ENCODE measurements around the gene MFN2.

Gene MFN2

DNA sequence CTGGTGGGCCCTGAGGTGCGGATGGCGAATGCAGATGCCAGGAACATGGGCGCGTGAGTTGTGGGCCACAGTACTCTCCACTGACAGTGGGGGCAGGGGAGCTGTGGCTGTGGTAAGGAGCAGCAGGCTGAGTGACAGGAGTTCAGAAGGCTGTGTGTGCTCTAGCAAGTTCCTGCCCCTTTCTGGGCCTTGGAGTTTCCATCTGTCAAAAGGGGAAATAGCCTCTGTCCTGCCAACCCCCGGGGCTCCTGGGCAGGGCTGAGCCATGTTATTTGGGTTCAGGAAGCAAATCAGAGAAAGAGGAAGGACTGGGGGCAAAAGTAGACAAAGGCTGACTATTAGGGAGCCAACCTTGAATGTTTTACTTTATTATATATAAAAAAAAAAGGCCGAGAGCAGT, 19.5 kb upstream of the MFN2 start:
- DNase-seq (ENCODE audit: low read depth) = no peak

DNA sequence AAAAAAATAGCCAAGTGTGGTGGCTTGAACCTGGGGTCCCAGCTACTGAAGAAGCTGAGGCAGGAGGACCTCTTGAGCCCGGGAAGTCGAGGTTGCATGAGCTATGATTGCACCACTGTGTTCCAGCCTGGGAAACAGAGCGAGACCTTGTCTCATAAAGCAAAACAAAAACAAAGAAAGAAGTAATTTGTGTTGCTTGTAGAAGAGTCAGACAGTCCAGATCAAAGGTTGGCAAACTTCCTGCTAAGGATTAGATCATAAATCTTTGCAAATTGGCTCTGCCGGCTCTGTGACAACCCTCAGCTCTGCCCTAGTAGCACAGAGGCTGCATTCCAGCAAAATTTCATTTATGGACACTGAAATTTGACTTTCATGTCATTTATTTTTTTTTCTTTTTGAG, 19.0 kb upstream of the MFN2 start:
- no peak for DNase-seq (ENCODE audit: low read depth)

DNA sequence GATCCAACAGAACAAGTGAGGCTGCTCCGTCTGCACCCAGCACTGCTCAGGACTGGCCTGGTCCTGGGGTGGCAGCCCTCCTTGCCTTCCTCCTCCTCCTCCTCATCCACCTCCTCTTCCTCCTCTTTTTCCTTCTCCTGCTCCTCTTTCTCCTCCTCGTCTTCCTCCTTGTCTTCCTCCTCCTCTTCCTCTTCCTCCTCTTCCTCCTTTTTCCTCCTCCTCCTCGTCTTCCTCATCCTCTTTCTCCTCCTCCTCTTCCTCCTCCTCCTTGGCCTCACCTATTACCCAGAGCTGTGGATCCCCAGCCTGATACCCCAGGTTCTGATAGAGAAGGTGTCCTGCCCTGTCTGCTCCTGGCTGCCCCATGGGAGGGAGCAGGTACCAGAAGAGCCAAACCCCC, 16.6 kb upstream of the MFN2 start:
- DNase-seq (ENCODE audit: low read depth) = no peak

DNA sequence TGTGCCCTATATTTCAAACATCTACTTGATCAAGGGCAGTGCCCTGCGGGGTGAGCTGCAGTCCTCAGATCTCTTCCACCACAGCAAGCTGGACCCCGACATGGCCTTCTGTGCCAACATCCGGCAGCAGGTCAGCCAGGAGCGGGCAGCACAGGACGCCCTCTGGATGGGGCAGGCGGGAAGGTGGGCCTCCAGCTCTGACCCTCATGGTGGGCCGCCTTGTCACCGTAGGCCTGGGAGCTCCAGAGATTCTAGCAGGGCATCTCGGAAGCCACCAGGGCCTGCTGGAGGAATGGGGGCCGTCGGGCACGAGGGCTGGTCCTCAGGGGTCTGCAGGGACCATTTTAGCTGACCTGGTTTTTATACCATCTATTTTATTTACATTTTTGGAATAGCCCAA, 15.6 kb upstream of the MFN2 start:
- DNase-seq (ENCODE audit: low read depth) = no peak

DNA sequence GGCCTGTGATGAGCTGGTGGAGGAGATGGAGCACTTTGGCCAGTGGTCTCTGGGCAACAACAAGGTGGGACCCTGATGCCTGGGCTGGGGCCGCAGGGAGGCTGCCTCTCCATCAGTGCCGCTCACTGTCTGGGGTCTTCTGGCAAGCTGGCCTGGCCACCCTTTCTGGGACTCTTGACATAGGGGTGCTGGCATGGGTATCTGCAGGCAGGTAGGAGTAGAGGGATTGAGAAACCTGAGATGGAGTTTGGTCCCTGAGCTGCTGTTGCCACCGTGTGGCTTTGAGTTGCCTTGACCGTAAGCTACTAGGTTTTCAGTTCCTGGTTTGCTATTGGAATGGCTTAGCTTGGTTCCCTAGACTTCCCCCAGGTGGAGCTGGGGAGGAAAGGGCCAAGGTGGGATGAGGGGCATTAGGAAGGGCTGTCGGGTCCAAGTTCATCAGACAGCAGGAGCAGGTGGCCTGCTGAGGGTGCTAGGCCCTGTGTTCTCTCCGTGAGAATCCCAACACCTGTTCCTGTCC, 13.2 kb upstream of the MFN2 start:
- no peak for DNase-seq (ENCODE audit: low read depth)

DNA sequence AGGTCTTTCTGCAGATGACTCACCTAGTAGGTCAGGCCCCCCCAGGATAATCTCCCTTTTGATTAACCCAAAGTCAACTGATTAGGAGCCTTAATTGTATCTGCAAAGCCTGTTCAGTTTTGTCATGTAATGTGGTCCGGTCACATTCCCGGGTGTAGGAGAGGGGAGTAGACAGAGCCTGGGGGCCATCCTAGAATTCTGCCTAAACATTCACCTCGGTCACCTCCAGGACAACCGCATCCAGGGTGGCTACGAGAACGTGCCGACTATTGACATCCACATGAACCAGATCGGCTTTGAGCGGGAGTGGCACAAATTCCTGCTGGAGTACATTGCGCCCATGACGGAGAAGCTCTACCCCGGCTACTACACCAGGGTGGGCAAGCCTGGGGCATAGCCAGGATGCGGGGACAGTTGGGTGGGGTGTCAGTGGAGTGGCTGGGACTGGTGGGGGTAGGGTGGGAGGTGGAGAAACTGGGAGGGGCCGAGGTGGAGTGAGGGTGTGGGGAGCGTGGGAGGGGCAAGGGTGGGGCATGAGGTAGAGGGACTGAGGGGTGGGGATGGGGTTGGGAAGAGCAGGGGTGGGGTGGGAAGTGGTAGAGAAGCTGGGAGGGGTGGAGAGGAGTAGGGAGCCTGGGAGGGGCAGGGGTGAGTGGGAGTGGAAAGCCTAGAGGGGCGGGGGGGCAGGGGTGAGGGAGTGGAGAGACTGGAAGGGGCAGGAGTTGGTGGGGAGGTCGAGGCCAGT, 9.6 kb upstream of the MFN2 start:
- DNase-seq (ENCODE audit: low read depth) = no peak

DNA sequence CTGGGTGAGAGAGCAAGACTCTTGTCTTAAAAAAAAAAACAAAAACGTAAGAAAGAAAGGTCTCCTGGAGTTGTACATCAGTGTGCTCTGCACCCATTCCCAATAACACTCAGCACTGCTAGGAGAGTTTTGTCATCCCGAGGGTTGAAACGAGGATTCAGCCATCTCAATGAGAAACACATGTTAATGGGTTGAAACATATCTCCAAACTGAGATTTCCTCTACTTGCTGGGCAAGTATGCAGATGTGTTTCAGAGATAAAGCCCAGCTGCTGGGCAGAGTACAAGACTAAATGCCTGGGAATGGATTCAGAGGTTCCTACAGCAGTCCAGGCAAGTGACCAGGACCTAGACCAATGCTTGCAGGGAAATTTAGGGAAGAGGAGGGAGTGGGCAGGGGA, 2.6 kb upstream of the MFN2 start:
- DNase-seq (ENCODE audit: low read depth) = no peak

DNA sequence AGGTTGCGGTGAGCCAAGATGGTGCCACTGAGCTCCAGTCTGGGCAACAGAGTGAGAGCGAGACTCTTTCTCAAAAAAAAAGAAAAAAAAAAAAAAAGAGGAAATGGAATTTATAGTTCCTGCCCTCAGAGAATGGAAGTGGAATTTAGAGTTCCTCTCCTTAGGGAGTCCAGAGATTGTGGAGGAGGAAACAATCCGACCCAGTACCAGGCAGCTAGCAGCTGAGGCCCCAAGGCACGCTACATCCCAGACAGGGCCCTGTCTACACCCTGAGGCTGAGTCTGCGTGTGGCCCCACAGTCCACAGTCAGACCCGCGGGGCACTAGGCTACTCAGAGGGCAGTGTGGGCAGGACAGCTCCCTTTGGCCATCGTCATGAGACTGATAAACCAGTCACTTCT, 1.9 kb upstream of the MFN2 start:
- no peak for DNase-seq (ENCODE audit: low read depth)

DNA sequence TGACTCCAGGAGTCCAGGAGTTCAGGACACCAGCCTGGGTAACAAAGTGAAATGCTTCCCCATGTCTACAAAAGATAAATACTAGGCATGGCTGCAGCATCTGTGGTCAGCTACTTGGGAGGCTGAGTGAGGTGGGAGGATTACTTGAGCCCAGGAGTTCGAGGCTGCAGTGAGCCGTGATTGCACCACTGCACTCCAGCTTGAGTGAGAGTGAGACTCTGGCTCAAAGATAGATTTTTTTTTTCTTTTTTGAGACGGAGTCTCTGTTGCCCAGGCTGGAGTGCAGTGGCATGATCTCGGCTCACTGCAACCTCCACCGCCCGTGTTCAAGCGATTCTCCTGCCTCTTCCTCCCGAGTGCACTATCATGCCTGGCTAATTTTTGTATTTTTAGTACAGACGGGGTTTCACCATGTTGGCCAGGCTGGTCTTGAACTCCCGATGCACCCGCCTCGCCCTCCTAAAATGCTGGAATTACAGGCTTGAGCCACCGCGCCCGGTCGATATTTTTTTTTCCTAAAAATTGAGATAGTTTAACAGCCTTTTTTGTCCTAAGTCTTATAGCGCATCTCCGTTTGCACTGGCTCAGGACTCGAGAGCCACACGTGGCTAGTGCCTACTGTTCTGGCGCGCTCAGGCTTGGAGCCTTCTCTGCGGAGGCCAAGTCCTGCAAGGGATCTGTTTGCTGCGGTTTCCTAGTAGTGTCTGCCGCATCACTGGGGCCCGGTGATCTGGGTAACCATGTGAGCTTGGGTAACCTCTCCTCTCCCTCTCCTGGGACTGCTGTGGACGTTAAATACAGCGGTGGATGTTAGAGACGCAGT, 1.0 kb upstream of the MFN2 start:
- no peak for DNase-seq (ENCODE audit: low read depth)

DNA sequence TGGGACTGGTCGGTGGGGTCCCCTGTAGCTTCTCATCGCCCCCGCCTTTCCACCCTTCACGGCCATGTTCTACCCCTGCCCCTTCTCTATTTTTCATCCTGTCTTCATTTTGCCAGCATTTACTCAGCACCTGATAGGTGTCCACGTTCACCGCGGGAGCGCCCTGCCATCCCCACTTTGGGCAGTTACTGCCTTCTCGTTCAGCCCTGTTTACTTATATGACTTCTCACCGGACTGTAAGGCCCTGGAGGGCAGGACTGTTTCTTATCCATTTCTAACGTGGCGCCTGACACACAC, 380 bp downstream of the MFN2 start:
- DNase-seq (ENCODE audit: low read depth) = no peak

DNA sequence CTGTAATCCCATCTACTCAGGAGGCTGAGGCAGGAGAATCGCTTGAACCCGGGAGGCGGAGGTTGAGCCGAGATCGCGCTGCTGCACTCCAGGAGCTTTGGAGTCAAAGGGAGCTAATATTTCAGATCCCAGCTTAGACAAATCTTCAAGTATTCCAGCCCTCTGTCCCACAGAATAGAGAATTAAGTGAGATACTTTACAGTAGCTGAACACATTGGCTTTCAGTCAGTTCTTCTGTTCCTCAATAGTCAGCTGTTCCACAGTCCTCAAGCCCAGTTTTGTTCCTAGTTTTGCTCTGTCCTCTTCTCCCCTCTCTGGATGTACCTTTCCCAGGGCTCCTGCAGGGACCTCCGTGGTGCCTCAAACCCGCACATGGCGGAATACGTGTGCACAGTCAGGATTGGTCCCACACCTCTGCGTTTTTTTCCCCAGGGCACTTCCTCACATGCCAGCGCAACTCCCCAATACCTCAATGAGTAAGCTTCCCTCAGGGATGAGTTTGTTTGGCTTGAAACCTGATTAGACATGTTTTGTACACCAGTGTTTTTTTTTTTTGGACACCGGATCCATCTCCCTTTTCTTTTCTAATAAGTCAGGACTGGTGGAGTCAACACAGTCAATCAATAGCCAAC, 1.2 kb downstream of the MFN2 start:
- no peak for DNase-seq (ENCODE audit: low read depth)

DNA sequence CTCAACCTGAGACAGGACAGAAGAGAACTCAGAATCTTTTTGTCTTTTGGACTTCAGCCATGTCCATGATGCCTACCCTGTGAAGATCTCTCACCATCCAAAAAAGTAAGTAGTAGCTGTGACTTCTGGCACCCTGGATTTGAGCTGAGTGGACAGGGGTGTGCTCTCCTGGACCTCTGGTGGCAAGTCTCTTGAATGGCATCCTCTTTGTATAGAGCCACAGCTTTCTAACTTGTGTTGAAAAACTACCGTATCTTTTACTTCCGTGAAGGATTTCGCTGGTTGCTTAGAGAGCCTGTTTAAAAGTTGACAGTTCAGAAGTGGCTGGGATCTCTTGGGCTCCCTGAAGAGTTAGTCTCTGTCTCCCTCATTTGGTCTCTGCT, 1.8 kb downstream of the MFN2 start:
- no peak for DNase-seq (ENCODE audit: low read depth)

DNA sequence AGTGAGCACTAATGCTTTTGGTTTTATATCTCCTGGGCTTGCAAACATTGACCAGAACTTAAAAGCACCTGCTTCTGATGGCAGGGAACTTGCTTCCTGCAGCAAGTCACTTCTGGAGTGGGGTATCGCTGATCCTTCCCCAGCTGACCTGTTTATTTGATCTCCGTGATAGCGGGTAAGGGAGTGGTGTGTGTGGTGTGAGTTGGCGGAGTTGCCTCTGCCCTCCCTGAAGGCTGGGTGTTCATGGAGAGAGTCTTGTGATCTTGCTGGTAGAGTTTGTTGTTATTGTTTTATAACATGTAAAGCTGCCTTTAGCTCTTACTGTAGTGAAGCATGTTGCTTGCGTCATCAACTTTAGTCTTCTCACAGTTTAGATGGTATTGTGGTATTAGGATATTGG, 3.9 kb downstream of the MFN2 start:
- DNase-seq (ENCODE audit: low read depth) = no peak

DNA sequence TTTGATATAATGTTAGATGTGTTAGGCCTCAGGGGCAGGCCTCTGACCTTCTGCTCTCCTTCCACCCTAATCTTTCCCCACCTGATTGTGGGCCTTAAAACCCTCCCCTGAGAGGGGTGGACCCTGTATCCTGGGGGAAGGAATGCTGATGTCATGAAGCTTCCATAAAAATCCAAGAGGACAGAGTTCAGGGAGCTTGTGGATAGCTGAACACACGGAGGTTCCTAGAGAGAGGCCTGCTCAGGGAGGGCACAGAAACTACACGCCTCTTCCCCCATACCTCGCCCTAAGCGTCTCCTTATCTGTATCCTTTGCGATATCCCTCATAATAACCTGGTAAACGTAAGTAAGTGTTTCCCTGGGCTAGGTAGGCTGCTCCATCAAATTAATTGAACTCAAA, 4.3 kb downstream of the MFN2 start:
- DNase-seq (ENCODE audit: low read depth) = no peak

DNA sequence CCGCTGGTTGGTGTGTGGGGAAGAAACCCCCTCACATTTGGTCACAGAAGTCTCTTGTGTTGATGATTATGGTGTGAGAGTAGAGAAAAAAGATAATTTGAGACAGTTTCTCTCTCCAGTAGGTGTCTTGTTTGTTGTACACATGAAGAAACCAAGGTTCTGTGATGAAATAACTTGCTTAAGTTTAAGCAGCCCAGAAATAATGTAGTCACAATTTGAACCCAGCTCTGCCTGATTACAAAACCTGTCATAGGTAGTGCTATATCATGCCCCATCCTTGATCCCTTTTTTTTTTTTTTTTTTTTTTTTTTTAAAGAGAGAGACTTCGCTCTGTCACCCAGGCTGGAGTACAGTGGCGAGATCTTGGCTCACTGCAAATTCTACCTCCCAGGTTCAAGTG, 4.9 kb downstream of the MFN2 start:
- DNase-seq (ENCODE audit: low read depth) = no peak

DNA sequence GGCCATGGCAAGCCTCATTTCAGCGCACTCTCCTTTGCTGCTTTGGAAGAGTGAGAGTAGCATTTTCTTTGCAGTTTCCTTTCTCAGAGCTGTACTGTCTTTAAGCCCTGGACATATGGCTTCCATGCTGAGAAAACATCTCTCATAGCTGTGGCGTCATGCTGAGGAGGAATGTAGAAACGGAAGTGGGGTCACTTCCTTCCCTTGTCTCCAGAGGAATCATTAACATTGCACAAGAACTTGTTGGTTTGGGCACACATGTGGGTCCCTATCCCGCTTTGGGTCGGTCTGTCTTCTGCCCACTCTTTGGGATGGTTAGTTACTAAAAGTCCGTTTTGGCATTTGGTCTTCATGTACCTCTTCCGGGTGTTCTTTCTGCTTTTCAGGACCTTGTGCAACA, 5.6 kb downstream of the MFN2 start:
- DNase-seq (ENCODE audit: low read depth) = no peak

DNA sequence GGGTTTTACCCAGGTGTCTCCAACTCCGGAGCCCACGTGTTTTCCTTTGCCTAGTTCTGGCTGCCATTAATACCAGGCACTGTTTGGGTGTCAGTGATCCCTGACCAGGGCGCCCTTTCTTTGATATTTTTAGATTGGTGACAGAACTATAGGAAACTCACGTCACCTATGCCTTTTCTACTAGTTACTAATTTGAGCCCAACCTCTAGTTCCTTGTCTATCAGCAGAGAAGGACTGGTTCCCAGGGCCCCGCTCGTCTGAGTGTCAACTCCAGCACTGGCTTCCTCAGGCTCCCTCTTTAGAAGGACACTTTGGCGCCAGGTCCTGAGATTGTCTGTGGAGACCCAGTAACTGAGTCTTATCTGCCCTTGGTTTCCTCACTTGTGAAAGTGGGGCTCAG, 9.4 kb downstream of the MFN2 start:
- DNase-seq (ENCODE audit: low read depth) = no peak

DNA sequence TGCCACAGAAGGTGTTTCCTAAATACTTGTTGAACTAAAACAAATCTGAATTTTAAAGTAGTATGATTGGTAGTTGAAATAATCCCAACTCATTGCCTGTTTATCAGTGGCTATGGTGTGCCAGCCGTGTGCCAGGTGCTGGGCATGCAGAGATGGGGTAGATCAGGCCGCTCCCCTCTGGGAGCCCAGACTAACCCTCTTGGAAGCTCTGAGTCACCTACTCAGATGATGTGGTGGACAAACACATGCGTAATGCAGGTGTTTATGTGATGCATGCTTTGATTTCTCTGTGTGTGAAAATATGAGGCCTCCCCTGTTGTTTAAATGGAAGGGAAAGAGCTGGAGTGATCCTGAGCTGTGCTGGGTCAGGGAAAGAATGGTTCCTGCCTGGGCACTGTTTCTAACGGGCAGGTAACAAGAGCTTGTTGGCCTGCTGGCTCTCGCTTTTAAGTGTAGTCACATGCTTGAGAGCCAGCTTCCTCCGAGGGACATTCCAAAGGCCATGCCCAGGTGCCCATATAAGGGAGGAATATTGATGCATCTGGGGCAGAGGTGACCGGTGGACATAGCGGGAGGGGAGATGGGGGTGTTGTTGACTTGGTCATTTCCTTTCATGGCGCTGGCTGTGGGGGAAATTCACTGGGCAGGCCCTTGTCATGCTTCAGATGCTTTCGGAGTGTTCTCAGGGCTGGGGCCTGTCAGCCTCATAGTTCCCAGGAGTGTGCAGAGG, 10.2 kb downstream of the MFN2 start:
- DNase-seq (ENCODE audit: low read depth) = no peak

DNA sequence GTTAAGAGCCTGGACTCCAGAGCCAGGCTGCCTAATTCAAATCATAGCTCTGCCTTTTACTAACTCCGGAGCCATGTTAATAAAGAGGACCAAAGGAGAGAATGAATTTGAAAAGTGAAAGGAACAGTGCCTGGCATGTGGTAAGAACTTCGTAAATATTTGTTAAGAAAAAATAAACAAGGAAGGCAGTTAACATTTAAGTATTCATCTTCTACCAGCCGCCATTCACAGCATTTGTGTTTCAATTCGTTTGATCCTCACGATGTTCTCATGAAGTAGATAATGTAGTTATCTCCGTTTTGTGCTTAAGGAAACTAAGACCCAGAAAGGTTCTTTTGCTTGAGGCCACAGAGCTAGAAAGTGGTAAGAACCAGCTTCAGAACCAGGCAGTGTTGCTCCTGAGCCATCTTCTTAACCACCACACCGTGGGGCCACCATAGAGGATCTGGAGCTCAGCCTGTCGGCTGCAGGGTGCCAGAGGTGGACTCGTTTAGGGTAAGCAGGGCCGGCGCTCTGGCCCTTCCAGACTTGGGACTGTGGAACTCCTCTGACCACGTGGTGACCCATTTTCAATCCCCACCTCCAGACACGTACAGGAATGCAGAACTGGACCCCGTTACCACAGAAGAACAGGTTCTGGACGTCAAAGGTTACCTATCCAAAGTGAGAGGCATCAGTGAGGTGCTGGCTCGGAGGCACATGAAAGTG, 11.9 kb downstream of the MFN2 start:
- no peak for DNase-seq (ENCODE audit: low read depth)

DNA sequence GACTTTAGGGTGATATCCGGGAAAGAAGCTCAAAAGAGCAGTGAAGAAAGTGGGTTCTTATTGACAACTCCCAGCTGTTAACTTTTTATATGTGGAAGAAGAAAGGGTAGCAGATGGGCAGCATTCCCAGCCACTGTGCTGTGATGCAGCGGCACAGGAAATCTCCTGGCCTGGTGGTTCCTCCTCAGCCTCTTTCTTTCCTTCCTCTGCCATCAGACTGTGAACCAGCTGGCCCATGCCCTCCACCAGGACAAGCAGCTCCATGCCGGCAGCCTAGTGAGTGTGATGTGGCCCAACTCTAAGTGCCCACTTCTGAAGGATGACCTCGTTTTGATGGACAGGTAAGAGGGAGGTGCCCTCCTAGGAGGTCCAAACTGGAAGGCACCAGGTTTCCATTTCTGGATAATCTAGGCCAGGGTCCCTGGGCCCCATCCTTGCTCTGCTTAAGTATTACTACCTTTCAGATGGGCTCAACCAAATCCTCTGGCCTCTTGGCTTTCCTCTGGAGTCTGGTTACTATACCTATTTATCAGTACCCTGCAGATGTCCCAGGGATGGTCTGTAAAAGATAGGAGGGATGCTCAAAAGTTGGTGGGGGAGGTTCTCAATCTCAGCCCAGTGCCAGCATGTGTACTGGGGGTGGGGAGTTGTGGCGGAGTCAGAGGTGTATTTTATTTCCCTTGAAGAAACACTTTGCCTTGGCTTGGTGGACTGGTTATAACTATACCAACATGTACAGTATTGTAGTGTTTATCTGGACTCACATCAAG, 17.0 kb downstream of the MFN2 start:
- DNase-seq (ENCODE audit: low read depth) = no peak

DNA sequence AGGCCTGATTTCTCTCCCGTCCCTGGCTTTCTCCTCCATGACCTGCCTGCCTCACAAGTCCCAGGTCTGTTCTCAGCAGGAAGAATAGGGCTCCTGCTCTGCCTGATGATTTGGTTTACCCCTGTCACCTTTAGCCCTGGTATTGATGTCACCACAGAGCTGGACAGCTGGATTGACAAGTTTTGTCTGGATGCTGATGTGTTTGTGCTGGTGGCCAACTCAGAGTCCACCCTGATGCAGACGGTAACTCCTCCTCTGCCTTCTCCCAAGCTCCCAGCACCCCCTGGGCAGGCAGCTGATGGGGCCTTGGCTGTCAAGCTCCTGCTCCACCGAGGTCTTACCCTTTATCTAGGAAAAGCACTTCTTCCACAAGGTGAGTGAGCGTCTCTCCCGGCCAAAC, 18.4 kb downstream of the MFN2 start:
- no peak for DNase-seq (ENCODE audit: low read depth)
